Breast epithelium (tissue), 3 donors: ENCODE results near the gene MEPE.

Experiments
- POLR2A ChIP-seq: fragments of 450-650 bp; IDR thresholded peaks from one replicate; pipeline ENCODE4 v1.6.1; 2016; ENCODE audit warnings: antibody characterized with exemption, mild to moderate bottlenecking, moderate library complexity
- POLR2AphosphoS5 ChIP-seq, 3 donors: sonication (generic); formaldehyde crosslinking; IDR thresholded peaks; one replicate each; pipeline ENCODE4 v1.6.1; 2017; ENCODE audit warnings: antibody characterized with exemption in 3 of 3
- TF ChIP-seq, protein P1 (sequence below), 3 donors: fragments of 450-650 bp; IDR thresholded peaks; one replicate each; pipeline ENCODE4 v1.5.1; 2016 to 2017; ENCODE audit warnings: antibody characterized with exemption in 3 of 3, mild to moderate bottlenecking in 3 of 3, moderate library complexity in 3 of 3

DNA sequence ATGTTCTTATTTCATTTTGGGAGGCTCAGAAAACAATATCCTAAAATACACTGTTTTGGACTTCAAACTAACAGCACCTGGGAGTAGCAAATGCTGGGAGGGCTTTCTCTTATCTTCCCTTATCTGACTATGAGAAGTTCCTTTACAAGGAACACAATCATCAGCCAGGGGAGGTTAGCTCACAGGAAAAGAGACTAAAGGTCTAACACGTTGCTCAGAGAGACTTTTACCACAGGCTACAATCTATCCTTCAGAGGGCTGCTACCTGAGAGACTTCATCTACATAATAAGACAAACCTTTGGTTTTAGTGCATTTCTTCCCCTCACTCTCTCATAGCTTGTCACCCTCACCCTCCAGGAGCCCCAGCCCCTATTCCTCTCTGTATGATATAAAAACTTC lies 35.8 kb downstream of the MEPE start:
- TF ChIP-seq, protein P1, sequence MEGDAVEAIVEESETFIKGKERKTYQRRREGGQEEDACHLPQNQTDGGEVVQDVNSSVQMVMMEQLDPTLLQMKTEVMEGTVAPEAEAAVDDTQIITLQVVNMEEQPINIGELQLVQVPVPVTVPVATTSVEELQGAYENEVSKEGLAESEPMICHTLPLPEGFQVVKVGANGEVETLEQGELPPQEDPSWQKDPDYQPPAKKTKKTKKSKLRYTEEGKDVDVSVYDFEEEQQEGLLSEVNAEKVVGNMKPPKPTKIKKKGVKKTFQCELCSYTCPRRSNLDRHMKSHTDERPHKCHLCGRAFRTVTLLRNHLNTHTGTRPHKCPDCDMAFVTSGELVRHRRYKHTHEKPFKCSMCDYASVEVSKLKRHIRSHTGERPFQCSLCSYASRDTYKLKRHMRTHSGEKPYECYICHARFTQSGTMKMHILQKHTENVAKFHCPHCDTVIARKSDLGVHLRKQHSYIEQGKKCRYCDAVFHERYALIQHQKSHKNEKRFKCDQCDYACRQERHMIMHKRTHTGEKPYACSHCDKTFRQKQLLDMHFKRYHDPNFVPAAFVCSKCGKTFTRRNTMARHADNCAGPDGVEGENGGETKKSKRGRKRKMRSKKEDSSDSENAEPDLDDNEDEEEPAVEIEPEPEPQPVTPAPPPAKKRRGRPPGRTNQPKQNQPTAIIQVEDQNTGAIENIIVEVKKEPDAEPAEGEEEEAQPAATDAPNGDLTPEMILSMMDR (IDR thresholded peaks at IDR 0.05) = no peak
- TF ChIP-seq POLR2A = no peak
- no peak for TF ChIP-seq POLR2AphosphoS5 (IDR thresholded peaks at IDR 0.05)
